Activated CD4-positive, alpha-beta memory T cell treated with anti-CD3 and anti-CD28 coated beads, Interleukin-2, amount 10 ng/mL, durations not matched to agents 7 days and 5 days (primary cell): ENCODE measurements around the gene CELSR1. TPM values are rescaled to one million over a fixed set of nuclear protein-coding genes. Genes with fewer than 3 reads are reported as not detected.
"Not testable (repeated sequence)": the region's sequence is repeated elsewhere in the genome, so short reads cannot be mapped to it uniquely, and the experiment has no call there.

Experiments used
- CTCF ChIA-PET: fragments of 350-600 bp; sonication (Branson Sonifier 250); formaldehyde crosslinking; loops from one replicate; lab custom pipeline; 2021; ENCODE audit warnings: antibody characterized with exemption, inconsistent platforms; lab: Charles Lee
- POLR2A ChIA-PET: fragments of 350-600 bp; sonication (Branson Sonifier 250); formaldehyde crosslinking; loops from one replicate; lab custom pipeline; 2021; ENCODE audit warnings: antibody characterized with exemption; lab: Charles Lee
- DNase-seq: peaks from one replicate; pipeline ENCODE4 v3.0.0-alpha.2; 2020
- H3K27ac Mint-ChIP-seq: one replicate; pipeline ENCODE4 v1.8.0; 2021; ENCODE audit warnings: mild to moderate bottlenecking, mixed read lengths
- H3K27me3 Mint-ChIP-seq: one replicate; pipeline ENCODE4 v1.8.0; 2021; ENCODE audit warnings: mixed read lengths
- H3K36me3 Mint-ChIP-seq: one replicate; pipeline ENCODE4 v1.8.0; 2021; ENCODE audit warnings: low read depth, mixed read lengths
- H3K4me1 Mint-ChIP-seq: one replicate; pipeline ENCODE4 v1.8.0; 2021; ENCODE audit warnings: mixed read lengths
- H3K4me3 Mint-ChIP-seq: one replicate; pipeline ENCODE4 v1.8.0; 2021; ENCODE audit warnings: mild to moderate bottlenecking, mixed read lengths
- H3K9me3 Mint-ChIP-seq: one replicate; pipeline ENCODE4 v1.8.0; 2021; ENCODE audit warnings: mixed read lengths
- total RNA-seq, 2 experiments: library from RNA; stranded (reverse); gene quantifications; one replicate each; pipeline ENCODE4 v1.2.3, GENCODE V29; 2021

CELSR1 gene
- total RNA-seq, 2 experiments from 2014 or later, result 0.10 to 0.13 TPM

DNA sequence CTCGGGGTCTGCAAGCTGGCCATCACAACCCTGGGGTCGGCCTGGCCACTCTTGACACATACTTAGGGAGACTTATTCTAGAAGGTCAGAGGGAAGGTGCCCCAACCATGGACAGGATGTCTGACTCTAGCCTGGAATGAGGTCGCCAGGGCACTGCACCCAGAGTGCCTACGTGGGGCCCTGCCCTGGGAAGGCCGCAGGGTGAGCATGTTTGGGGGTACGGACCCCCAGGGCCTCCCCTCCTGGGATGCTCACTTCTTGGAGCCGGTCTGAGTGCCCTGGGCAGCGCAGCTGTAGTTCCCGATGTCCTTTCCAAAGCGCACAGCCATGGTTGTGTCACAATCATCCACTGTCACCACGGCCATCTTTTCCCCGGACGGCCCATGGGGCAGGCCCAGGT lies 126.1 kb downstream of the CELSR1 start:
- Mint-ChIP-seq H3K27me3 (no peaks in the 10 kb centered on the region), H3K4me1 (no peaks in the 10 kb centered on the region), H3K27ac (no peak overlapping the region), H3K9me3 (no peaks in the 10 kb centered on the region), H3K36me3 (no peaks in the 10 kb centered on the region), H3K4me3 (no peak overlapping the region)
- DNase-seq, result no peak
- ChIA-PET CTCF (interaction anchor here (1.6 kb wide), 1 partner anchor 44 kb away, joined by 3 read pairs; no protein-coding TSS in a partner anchor), POLR2A (no interaction called here)

GRCh38 chr22:46410291-46410808 lies 127.1 kb downstream of the CELSR1 start:
- no peak for DNase-seq
- no peak overlapping the region for H3K27ac Mint-ChIP-seq
- no peaks in the 10 kb centered on the region for H3K9me3 Mint-ChIP-seq
- POLR2A ChIA-PET, result no interaction called here
- H3K4me3 Mint-ChIP-seq, result no peak overlapping the region
- CTCF ChIA-PET, result interaction anchor here (1.6 kb wide), 1 partner anchor 43 kb away, joined by 3 read pairs; no protein-coding TSS in a partner anchor
- H3K36me3 Mint-ChIP-seq, result no peaks in the 10 kb centered on the region
- H3K4me1 Mint-ChIP-seq, result no peaks in the 10 kb centered on the region
- H3K27me3 Mint-ChIP-seq, result no peaks in the 10 kb centered on the region

GRCh38 chr22:46409631-46410210 lies 127.7 kb downstream of the CELSR1 start:
- no peaks in the 10 kb centered on the region for H3K36me3 Mint-ChIP-seq
- no peak for DNase-seq
- ChIA-PET CTCF (no interaction called here), POLR2A (no interaction called here)
- no peak overlapping the region for H3K4me3 Mint-ChIP-seq
- no peak overlapping the region for H3K27ac Mint-ChIP-seq
- no peaks in the 10 kb centered on the region for H3K27me3 Mint-ChIP-seq
- H3K4me1 Mint-ChIP-seq, result no peaks in the 10 kb centered on the region
- no peaks in the 10 kb centered on the region for H3K9me3 Mint-ChIP-seq

DNA sequence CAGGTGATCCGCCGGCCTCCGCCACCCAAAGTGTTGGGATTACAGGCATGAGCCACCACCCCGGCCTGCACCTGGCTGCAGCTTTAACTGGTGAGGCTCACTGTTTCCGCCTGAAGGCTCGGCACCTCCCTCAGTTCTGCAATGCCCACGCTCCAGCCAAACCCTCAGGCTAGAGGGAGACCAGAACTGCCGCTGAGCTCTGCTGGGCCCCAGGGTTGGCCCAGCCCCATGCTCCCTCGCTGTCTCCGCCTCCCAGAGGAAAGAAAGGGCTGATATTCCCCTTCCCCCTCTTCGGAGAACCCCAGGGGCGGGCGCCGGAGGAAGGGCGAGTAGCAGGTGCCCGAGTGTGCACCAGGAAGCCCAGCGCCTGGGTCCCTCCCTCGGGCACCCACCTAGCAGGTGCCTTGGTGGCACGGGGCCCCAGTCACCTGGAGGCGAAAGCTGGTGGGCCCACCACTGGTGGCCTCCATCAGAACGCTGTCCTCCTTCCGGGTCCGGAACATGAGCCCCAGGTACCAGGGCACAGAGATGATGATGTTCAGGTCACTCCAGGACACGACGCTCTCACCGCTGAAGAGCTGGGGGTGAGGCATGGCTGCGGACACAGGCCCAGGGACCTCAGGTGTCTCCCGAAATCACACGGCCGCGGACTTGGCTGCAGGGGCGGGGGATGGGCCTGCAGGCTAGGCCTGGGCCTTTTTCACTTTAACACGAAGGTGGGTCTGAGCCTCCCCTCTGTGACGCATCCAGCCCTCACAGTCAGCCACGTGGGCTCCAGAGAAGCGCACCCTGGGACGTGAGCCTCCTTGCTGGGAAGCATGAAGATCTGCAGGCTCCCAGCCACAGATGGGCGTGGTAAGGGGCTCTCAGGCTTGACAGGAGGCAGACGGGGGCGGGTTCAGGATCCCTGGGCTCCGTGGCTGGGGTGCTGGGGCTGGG lies 128.6 kb downstream of the CELSR1 start:
- ChIA-PET POLR2A (no interaction called here), CTCF (no interaction called here)
- H3K9me3 Mint-ChIP-seq, result no peaks in the 10 kb centered on the region
- no peaks in the 10 kb centered on the region for H3K27me3 Mint-ChIP-seq
- H3K4me1 Mint-ChIP-seq, result peaks cover 1% of the 10 kb centered on the region
- H3K36me3 Mint-ChIP-seq, result no peaks in the 10 kb centered on the region
- no peak overlapping the region for H3K27ac Mint-ChIP-seq
- no peak for DNase-seq
- H3K4me3 Mint-ChIP-seq, result no peak overlapping the region

- peaks cover 3% of the 10 kb centered on the region for H3K27me3 Mint-ChIP-seq
- ChIA-PET POLR2A (no interaction called here), CTCF (no interaction called here)
- no peak for DNase-seq
- H3K4me1 Mint-ChIP-seq, result peaks cover 3% of the 10 kb centered on the region
- H3K9me3 Mint-ChIP-seq, result no peaks in the 10 kb centered on the region
- no peaks in the 10 kb centered on the region for H3K36me3 Mint-ChIP-seq
- no peak overlapping the region for H3K27ac Mint-ChIP-seq
- no peak overlapping the region for H3K4me3 Mint-ChIP-seq
Measured at GRCh38 chr22:46407748-46408147, 129.7 kb downstream of the CELSR1 start.

GRCh38 chr22:46406791-46407190 lies 130.6 kb downstream of the CELSR1 start:
- CTCF ChIA-PET, result no interaction called here
- H3K27me3 Mint-ChIP-seq, result peaks cover 6% of the 10 kb centered on the region
- POLR2A ChIA-PET, result no interaction called here
- DNase-seq, result no peak
- H3K27ac Mint-ChIP-seq, result no peak overlapping the region
- H3K4me3 Mint-ChIP-seq, result no peak overlapping the region
- H3K36me3 Mint-ChIP-seq, result no peaks in the 10 kb centered on the region
- no peaks in the 10 kb centered on the region for H3K9me3 Mint-ChIP-seq
- H3K4me1 Mint-ChIP-seq, result peaks cover 3% of the 10 kb centered on the region

GRCh38 chr22:46406349-46406748 lies 131.1 kb downstream of the CELSR1 start:
- Mint-ChIP-seq H3K27ac (no peak overlapping the region), H3K27me3 (peaks cover 6% of the 10 kb centered on the region), H3K36me3 (no peaks in the 10 kb centered on the region), H3K4me3 (no peak overlapping the region), H3K4me1 (peaks cover 3% of the 10 kb centered on the region), H3K9me3 (no peaks in the 10 kb centered on the region)
- CTCF ChIA-PET, result no interaction called here
- POLR2A ChIA-PET, result no interaction called here
- DNase-seq, result no peak

- Mint-ChIP-seq H3K4me1 (peaks cover 3% of the 10 kb centered on the region), H3K27ac (no peak overlapping the region), H3K9me3 (no peaks in the 10 kb centered on the region), H3K27me3 (peaks cover 6% of the 10 kb centered on the region), H3K4me3 (no peak overlapping the region), H3K36me3 (no peaks in the 10 kb centered on the region)
- POLR2A ChIA-PET, result no interaction called here
- no peak for DNase-seq
- CTCF ChIA-PET, result no interaction called here
Measured at GRCh38 chr22:46405901-46406300, 131.5 kb downstream of the CELSR1 start.

DNA sequence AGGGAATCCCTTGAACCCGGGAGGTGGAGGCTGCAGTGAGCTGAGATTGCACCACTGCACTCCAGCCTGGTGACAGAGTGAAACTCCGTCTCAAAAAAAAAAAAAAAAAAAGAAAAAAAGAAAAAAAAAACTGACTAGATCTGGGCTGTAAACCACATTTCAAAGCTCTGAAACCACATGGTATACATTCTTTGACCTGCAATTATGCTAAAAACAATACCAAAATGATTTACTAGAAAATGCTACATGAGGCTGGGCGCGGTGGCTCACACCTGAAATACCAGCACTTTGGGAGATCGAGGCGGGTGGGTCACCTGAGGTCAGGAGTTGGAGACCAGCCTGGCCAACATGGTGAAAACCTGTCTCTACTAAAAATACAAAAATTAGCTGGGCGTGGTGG lies 133.5 kb downstream of the CELSR1 start:
- POLR2A ChIA-PET, H3K27ac Mint-ChIP-seq, H3K36me3 Mint-ChIP-seq, H3K9me3 Mint-ChIP-seq, H3K4me3 Mint-ChIP-seq, H3K4me1 Mint-ChIP-seq, DNase-seq, H3K27me3 Mint-ChIP-seq: not testable (repeated sequence)
- CTCF ChIA-PET, result interaction anchor here (0.7 to 1.2 kb wide), 2 partner anchors 36 to 48 kb away, joined by 3 to 5 read pairs; no protein-coding TSS in a partner anchor

GRCh38 chr22:46402505-46402904 lies 134.9 kb downstream of the CELSR1 start:
- ChIA-PET CTCF (interaction anchor here (0.6 kb wide), 1 partner anchor 34 kb away, joined by 3 read pairs; no protein-coding TSS in a partner anchor), POLR2A (no interaction called here)
- no peak for DNase-seq
- H3K27ac Mint-ChIP-seq, result no peak overlapping the region
- no peak overlapping the region for H3K4me3 Mint-ChIP-seq
- peaks cover 3% of the 10 kb centered on the region for H3K4me1 Mint-ChIP-seq
- H3K36me3 Mint-ChIP-seq, result no peaks in the 10 kb centered on the region
- H3K27me3 Mint-ChIP-seq, result peaks cover 6% of the 10 kb centered on the region
- H3K9me3 Mint-ChIP-seq, result no peaks in the 10 kb centered on the region

DNA sequence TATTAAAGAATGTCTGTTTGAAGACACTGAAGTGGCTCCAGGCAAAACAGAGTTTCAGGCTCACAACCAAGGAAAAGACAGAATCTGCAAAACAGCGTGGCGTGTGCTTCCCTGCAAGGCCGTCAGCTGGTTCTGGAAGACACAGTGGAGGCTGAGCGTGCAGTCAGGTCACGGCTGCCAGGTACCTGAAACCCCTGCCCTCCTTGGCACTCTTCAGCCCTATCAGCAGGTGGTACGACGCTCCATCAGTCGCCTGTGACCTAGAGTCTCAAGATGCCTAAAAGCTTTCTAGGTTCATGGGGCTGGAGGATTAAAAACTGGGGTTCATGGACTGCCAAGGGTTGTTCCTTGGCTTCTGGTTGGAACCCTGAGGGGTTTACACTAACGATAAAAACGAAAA lies 136.1 kb downstream of the CELSR1 start:
- CTCF ChIA-PET, result interaction anchor here (1.2 kb wide), 1 partner anchor 34 kb away, joined by 3 read pairs; no protein-coding TSS in a partner anchor
- no peak for DNase-seq
- Mint-ChIP-seq H3K36me3 (no peaks in the 10 kb centered on the region), H3K27me3 (peaks cover 6% of the 10 kb centered on the region), H3K4me1 (peaks cover 3% of the 10 kb centered on the region), H3K27ac (no peak overlapping the region), H3K4me3 (no peak overlapping the region), H3K9me3 (no peaks in the 10 kb centered on the region)
- POLR2A ChIA-PET, result no interaction called here

DNA sequence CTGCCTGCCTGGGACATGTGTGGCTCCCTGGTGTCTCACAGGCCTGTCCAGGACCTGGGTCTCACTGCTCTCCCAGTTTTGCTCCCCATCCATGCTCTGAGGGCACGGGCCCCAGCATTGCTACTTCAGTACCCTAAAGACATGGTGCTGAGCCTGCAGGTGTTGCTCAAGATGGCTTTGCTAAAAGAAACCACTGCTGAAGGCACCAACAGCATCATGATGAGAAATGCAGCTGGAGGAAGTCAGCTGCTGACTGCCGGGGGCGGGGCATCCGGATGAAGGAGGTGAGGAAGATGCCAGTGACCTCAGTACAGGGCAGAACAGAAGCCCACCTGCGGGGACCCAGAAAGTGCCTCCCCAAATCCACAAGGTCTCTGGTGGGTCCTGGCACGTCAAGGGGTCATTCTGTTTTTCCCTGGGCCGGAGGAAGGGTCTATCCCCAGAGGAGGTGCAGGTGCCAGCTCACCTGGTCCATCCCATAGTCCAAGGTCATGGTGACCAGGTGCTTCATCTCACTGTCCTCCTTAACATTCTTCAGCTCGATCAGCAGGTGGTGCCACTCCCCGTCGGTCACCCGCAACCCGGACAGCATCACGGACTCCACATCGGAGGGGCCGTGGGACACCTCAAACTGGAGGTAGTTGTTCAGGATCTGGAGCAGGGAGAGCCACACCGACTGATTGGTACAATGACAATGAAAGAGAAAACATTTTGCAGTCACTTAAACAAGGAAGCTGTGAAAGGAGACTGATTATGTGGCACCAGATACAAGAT lies 138.0 kb downstream of the CELSR1 start:
- Mint-ChIP-seq H3K27ac (no peak overlapping the region), H3K9me3 (no peaks in the 10 kb centered on the region), H3K27me3 (peaks cover 6% of the 10 kb centered on the region), H3K4me3 (no peak overlapping the region), H3K36me3 (no peaks in the 10 kb centered on the region), H3K4me1 (peaks cover 3% of the 10 kb centered on the region)
- CTCF ChIA-PET, result no interaction called here
- no peak for DNase-seq
- POLR2A ChIA-PET, result no interaction called here
